GM10266 (cell line): ENCODE measurements around the gene ZMYND8.
A peak's percentile ranks its signal among the peaks of the same experiment; 100 is the strongest.
"Not testable (repeated sequence)": the region's sequence is repeated elsewhere in the genome, so short reads cannot be mapped to it uniquely, and the experiment has no call there.

Experiments
- DNase-seq: peaks from one replicate; pipeline ENCODE4 v3.0.0; 2012; ENCODE audit errors: extremely low spot score
- CTCF ChIP-seq: IDR thresholded peaks from 2 replicates; pipeline ENCODE4 v1.5.1; 2012; ENCODE audit warnings: mild to moderate bottlenecking, low read depth; ENCODE audit not compliant: control insufficient read depth, insufficient read depth; ENCODE audit errors: missing control alignments

ZMYND8 gene

GRCh38 chr20:47278907-47279348 lies 77.6 kb downstream of the ZMYND8 start:
- no peak for TF ChIP-seq CTCF
- DNase-seq = no peak

DNA sequence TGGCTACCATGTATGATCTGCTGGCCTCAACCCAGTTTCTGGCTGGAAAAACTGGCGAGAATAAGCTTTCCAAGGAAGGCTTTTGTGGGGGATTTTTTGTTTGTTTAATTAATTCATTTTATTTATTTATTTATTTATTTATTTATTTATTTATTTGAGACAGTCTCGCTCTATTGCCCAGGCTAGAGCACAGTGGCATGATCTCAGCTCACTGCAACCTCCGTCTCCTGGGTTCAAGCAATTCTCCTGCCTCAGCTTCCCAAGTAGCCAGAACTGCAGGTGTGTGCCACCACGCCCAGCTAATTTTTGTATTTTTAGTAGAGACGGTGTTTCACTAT lies 79.0 kb downstream of the ZMYND8 start:
- DNase-seq = not testable (repeated sequence)

DNA sequence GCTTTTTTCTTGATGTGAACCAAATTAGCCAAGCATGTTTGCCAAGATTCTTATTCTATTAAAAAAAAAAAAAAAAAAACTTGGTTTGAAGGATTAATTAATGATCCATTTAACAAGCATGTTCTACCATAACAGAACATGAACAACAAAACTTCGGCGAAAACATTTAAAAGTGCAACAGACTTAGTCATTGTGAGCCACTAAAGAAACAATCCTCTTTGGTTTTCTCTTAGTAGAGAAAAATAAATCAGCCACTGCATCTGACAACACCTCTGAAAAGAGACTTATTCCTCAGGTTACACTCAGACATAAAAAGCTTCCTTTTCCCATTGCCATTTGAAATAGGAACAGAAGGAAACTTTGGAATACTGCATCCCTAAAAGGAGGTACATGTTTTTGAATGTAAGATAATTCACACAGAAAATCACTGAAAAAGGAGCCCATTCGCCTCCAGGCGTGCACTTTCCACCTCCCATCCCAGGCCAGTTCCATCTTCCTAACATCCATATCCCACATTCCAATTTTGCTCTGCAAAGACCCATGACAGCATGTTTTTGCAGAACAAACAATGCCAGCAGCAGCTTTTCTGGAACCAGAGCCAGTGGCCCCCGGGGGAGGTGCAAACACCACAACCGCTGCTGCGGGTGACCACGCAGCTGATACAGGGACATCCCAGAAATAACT lies 79.5 kb downstream of the ZMYND8 start:
- no peak for DNase-seq
- TF ChIP-seq CTCF = no peak

GRCh38 chr20:47276251-47276650 lies 80.2 kb downstream of the ZMYND8 start:
- DNase-seq = no peak
- TF ChIP-seq CTCF = no peak

- no peak for TF ChIP-seq CTCF
- DNase-seq = no peak
Observed at GRCh38 chr20:47275548-47275947, 81.0 kb downstream of the ZMYND8 start.

- TF ChIP-seq CTCF = no peak
- peak; percentile 76 for DNase-seq
Observed at GRCh38 chr20:47274401-47275108, 81.9 kb downstream of the ZMYND8 start.

GRCh38 chr20:47273591-47274235 lies 82.8 kb downstream of the ZMYND8 start:
- no peak for TF ChIP-seq CTCF
- no peak for DNase-seq
